GM13977 (cell line): ENCODE data around the gene RNU6-1.

Source experiments
- DNase-seq: peaks from one replicate; pipeline ENCODE4 v3.0.0; 2012; ENCODE audit warnings: low spot score
- in situ Hi-C: fragments of 300-500 bp; cut with MboI; formaldehyde crosslinking; loops from one replicate; pipeline ENCODE4 v1.12.0; 2022; ENCODE audit warnings: low sequenced_read_pairs, low pct_unique_long_range_greater_than_20kb, mixed read lengths, inconsistent platforms; ENCODE audit not compliant: unreplicated experiment
- TF ChIP-seq, protein P1 (sequence below): IDR thresholded peaks from 2 replicates; pipeline ENCODE4 v1.5.1; 2012; ENCODE audit warnings: mild to moderate bottlenecking, control low read depth; ENCODE audit not compliant: insufficient read depth; ENCODE audit errors: extremely low read depth, missing control alignments

Gene RNU6-1

DNA sequence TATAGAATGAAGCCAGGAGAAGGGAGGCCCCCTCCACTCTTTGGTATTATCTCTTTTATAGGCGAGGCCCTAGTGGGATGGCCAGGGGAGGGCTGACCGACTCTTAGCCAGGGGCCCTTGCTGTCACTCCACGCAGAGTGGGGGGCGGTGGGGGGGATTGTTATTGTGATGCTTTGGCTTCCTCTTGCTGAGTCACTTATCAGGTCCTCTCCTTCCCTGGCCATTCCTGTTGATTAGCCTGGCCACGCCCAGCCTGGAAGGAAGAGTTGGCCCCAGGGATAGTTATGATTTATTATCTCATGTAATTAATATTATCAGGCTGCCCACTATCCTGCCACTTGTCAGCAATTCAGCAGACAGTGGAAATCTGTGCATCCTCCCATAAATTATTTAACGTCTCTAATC is 40.0 kb downstream of the RNU6-1 start:
- in situ Hi-C loops, result no loop called here
- TF ChIP-seq, protein P1, sequence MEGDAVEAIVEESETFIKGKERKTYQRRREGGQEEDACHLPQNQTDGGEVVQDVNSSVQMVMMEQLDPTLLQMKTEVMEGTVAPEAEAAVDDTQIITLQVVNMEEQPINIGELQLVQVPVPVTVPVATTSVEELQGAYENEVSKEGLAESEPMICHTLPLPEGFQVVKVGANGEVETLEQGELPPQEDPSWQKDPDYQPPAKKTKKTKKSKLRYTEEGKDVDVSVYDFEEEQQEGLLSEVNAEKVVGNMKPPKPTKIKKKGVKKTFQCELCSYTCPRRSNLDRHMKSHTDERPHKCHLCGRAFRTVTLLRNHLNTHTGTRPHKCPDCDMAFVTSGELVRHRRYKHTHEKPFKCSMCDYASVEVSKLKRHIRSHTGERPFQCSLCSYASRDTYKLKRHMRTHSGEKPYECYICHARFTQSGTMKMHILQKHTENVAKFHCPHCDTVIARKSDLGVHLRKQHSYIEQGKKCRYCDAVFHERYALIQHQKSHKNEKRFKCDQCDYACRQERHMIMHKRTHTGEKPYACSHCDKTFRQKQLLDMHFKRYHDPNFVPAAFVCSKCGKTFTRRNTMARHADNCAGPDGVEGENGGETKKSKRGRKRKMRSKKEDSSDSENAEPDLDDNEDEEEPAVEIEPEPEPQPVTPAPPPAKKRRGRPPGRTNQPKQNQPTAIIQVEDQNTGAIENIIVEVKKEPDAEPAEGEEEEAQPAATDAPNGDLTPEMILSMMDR, result no peak
- no peak for DNase-seq

DNA sequence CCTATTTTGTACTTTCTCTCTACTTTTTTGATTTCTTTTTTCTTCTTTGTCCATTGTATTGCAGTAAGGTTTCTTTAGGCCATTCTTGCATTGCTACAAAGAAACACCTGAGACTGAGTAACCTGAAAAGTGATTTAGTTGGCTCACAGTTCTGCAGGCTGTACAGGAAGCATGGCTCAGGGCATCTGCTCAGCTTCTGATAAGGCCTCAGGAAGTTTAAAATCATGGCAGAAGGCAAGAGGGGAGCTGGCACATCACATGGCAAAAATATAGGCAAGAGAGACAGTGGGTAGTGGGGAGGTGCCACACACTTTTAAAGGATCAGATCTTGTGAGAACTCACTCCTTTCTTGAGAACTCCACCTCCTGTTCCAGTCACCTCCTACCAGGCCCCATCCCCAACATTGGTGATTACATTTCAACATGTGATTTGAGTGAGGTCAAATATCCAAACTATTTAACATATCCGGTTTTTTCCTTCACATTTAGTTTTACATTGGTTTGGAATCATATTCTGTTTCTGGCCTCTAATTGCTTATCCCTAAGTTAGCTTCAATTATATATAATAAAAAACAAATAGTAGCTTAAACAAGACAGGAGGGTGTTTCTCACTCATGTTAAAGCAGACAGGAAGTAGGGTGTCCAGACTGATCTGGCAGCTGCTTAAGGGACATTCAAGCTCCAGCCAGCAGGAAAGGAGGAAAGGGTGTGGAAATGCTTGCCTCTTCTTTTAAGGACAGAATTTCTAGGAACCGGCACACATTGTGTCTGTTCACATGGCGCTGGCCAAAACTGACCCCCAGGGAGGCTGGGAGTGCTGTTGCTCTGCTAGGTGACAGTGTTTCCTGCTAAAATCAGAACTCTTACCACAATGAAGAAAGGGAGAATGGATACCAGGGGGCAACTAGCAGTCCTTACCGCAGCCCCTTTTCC is 43.4 kb downstream of the RNU6-1 start:
- TF ChIP-seq, protein P1, result no peak
- in situ Hi-C loops, result no loop called here
- no peak for DNase-seq

DNA sequence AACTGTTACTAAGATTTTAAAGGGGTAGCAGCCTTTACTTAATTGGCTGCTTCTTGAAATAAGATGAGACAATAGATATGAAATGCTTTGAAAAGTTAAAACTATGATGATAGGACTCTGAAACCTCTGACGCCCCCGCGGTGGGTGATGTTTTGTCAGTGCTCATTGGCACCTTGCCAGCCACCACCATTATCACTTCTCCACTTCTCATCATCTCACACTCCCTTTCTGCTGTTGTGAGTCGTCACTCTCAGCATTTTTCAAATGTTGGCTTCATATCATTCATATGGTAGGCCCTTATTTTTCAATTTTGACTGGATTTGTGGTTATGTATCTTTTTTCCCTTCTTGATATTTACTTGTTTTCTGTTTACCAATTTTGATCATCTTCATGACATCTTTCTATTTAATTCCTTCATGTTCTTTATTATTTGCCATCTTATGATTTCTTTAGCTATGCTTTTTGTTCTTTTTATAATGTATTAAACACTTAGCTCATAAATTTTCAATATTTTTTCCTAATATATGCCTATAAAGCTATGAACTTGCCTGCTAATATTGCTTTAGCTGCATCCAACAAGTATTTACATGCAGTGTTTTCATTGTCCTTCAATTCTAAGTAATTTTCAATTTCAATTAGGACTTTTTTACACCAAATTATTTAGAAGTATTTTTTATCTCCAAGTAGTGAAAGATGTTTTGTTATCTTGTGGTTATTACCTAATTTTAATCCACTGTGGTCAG is 44.8 kb downstream of the RNU6-1 start:
- TF ChIP-seq, protein P1, result no peak
- DNase-seq, result no peak
- in situ Hi-C loops, result no loop called here

DNA sequence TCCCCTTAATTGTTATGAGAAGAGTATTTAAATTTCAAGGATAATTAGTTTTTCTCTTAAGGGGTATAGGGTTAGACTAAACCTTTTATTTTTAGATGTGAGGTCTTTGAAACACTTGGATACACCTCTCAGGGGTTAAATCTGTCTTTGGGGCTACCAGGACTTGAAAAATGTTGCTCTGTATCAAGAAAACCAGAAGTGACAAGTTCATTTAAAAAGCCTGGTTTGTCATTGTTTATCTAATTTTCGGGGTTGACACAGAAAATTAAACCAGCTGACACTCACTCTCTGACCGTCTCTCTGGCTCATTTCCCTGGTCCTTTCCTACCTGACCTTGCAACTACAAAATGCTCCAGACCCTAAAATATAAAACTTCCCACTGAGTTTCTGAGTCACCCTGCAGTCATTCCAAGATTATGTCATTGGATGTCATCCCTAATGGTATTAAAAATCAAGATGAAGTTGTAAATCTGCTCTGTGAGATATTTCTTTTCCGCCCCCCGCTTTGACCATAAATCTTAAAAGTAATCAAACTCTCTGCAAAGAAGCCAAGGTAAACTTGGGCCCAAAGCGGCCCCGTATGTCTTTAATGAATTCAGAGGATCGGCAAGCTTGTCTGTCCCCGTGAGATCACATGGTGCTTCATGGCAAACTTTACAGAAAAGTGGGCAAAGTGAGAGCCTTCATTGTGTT is 47.4 kb downstream of the RNU6-1 start:
- DNase-seq, result no peak
- TF ChIP-seq, protein P1, result no peak
- in situ Hi-C loops, result no loop called here

DNA sequence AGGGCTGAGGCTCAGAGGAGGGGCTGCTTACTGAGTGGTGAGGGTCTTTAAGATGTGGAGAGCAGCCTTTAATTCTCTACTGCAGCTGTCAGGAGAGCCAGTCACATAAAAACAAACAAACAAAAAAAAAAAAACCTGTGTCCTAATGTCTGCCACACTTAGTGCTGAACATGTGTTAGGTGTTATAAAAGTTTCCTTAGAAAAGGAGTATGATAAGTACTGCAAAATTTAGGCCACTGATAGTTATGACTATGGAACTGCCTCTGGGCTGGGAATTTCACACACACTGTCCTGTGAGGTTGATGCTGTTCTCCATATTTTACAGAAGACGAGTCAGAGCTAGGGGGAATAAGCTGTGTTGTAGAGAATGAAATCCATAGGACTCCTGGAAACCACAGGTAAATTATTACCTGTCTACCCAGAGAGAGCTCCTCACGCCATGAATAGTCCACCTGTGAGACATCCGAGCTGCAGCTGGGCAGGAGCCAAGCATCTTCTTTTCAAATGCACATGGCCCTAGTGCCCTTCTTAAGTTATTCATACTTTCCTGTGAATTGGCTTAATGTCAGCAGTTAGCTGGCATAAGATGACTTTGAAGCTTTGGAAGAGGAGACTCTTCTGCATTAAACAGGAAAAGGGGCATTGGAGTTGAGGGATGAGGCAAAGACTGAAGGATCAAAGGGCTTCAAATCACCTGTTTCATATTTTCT is 49.1 kb downstream of the RNU6-1 start:
- in situ Hi-C loops, result no loop called here
- no peak for DNase-seq
- TF ChIP-seq, protein P1, result no peak
